Activated CD8-positive, alpha-beta memory T cell treated with anti-CD3 and anti-CD28 coated beads, Interleukin-2, amount 50 U/mL, for 4 hours (primary cell): ENCODE data around the gene SMIM44.

Experiments
- DNase-seq: peaks from one replicate; pipeline ENCODE4 v3.0.0-alpha.2; 2020

SMIM44 gene

DNA sequence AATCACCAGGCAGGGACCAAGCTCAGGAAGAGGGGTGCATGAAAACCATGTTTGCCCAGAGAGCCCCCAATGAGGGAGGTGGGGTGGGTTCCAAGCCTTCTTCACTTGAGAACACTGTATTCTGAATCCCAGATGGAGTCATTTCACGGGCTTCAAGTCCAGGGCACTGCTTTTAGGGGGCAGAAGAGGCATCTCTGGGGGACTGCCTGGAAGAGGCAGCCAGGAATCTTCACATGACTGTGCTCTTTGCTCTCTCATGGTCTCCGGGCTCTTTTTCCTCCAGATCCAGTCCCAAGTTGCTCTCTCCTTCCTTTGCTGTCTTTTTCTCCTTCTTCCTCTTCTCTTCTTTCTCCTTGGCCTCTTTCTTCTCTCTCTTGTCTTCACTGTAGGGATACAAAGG, 8.6 kb downstream of the SMIM44 start:
- no peak for DNase-seq

DNA sequence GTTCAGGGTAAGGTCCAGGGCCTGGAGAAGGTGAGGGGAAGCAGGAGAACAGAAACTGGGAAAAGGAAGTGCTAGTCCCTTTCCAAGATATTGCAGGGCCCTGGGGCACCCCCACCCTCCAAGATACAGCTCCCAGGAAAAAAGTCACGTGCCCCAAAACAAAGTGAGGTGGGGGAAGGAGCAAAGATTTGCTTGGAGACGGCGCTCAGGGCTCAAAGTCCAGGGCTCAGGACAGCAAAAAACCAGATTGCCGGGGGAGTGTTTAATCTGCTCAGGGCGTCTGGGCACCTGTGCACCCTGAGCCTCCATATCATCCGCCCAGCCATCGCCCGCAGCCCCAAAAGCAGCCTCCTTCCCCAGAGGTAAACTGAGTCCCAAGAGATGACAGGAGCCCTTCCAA, 9.2 kb downstream of the SMIM44 start:
- DNase-seq, result no peak

- peak; percentile 46 for DNase-seq
Observed at GRCh38 chr19:3471954-3472655, 11.1 kb downstream of the SMIM44 start.

DNA sequence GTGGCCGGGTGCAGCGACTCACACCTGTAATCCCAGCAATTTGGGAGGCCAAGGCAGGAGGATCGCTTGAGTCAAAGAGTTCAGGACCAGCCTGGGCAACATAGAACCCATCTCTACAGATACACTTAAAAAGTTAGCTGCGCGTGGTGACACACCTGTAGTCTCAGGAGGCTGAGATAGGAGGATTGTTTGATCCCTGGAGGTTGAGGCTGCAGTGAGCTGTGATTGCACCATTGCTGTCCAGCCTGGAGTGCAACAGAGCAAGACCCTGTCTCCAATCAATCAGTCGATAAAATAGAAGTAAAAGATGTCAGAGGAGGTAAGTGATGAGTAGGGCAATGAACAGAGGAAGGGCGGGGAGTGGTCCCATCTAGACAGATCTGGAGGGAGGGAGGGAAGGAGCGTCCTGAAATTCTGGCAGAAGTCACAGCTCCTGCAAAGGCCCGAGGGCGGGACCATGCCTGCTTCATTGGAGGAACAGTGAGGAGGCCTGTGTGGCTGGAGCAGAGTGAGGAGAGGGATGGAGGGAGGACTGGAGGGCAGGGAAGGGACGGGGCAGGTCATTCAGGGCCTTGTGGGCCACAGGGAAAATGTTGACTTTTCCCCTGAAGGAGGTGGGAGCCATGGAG, 12.6 kb downstream of the SMIM44 start:
- no peak for DNase-seq

- no peak for DNase-seq
Observed at GRCh38 chr19:3469638-3470499, 13.4 kb downstream of the SMIM44 start.

DNA sequence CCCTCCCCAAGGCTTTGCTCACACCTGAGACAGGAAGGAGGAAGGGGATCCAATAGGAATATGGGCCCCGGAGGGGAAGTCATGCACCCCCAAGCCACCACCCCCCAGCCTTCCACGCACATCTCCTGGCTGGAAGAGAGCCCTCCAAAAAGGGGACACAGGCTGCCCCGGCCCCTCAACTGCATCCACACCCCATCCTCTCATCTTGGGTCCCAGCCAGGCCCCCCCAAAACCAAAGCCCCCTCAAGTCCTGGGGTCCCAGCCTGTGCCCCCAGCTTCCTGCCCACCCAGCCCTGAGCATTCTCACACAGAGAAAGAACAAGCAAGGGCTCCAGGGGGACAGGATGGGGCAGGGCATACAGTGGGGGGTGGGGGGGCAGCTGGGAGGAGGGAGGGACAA, 15.0 kb downstream of the SMIM44 start:
- DNase-seq, result no peak

DNA sequence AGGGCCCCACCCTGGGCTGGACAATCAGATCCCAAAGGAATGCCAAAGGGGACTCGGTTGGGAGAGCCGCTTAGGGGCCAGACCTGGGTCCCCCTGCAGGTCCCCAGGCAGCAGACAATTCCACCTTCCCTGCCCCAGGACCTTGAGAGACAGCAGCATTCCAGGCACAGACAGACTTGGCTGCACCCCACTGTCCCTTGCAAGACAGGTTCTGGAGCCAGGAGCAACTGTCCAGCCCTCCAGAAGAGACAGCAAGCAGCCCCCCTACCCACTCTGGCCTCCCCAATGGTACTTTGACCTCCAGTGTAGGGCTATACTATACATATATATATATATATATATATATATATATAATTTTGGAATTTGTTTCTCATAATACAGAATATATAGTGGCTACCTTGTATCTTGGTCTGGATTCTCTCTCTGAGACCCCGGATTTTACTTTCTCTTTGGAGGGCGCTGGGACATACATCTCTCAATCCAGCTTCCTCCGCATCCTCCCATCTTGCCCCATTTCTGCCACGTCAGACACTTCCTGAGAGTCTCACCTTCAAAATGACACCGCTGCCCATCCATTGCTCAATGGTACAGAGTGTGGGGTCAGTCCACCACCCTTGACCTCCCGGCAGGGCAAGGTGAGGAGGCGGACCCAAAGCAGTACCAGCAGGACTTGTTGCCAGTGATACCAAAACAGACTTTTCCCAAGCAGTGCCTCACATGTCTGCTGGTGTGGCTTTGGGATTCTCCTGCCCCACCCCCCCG, 15.6 kb downstream of the SMIM44 start:
- no peak for DNase-seq

- DNase-seq, result no peak
Observed at GRCh38 chr19:3466635-3467034, 16.6 kb downstream of the SMIM44 start.

DNA sequence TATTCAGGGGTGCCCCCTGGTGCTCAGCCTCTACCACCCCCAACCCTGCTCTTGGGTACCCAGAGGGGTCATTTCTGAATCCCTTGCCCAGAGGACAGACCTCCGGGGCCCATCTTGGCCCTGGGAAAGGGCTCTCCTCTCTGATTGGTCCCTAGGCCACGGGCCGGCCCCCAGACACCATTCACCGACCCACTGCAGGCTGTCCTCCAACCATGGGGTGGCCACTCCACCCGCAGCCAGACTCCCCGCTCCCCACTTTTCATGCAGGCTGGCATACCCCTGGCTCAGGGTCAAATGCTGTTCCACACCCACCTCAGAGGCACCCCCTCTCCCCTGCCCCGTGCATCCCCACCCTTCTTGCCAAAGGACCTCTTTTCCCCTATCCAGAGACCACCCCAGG, 17.7 kb downstream of the SMIM44 start:
- no peak for DNase-seq

DNA sequence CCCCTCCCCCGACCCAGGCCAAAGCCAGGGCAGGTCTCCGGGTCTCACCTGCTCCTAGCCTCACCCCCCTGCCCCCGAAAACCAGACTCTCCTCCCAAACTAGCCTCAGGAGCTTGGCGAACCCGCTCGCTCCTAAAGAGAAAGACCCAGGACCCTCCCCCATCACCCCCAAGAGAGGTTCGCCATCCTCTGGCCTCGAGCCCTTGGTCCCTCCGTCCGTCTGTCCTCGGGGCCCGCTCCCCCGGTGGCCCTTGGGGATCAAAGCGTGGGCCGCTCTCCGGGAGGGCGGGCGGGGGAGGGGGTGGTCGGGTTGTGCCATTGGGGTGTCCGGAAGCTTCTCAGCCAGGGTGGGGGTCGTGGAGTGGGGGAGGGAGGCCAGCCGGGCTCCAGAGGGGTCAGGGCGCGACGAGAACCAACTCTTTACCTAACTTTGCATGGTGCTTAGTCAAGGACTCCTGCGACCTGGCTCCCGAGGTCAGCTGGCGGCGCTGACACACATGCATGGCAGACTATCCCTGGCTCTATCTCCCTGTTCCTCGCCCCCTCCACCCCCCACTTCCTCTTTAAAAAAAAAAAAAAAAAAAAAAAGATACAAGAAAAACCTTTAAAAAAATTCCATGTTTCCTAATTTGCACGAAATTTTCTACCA, 18.5 kb downstream of the SMIM44 start:
- no peak for DNase-seq

GRCh38 chr19:3463714-3464586, 19.3 kb downstream of the SMIM44 start:
- no peak for DNase-seq

GRCh38 chr19:3462991-3463713, 20.1 kb downstream of the SMIM44 start:
- DNase-seq, result no peak

DNA sequence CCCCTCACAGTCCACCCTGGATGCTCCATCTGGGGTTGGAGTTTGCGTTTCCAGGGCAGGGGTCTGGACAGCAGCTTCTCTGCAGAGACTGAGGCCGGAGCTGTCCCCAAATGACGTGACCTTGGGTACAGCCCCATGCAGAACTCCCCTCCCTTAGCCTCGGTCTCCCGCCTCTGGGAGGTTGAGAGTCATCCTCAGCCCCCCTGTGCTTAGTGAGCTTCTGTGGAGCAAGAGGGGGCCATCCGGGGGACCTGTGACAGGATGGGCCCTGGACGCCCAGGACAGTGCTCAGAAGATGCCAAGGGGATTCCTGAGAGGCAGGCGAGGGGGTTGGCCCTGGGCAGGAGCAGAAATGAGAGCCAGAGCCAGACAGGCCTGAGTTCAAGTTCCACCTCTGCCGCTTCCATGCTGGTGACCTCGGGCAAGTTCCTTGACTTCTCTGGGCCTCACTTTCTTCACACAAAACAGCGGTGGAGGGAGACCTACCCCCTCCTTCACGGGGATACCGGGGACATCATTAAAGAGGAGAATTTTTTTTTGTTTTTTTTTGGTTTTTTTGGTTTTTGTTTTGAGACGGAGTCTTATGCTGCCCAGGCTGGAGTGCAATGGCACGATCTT, 23.2 kb downstream of the SMIM44 start:
- no peak for DNase-seq

DNA sequence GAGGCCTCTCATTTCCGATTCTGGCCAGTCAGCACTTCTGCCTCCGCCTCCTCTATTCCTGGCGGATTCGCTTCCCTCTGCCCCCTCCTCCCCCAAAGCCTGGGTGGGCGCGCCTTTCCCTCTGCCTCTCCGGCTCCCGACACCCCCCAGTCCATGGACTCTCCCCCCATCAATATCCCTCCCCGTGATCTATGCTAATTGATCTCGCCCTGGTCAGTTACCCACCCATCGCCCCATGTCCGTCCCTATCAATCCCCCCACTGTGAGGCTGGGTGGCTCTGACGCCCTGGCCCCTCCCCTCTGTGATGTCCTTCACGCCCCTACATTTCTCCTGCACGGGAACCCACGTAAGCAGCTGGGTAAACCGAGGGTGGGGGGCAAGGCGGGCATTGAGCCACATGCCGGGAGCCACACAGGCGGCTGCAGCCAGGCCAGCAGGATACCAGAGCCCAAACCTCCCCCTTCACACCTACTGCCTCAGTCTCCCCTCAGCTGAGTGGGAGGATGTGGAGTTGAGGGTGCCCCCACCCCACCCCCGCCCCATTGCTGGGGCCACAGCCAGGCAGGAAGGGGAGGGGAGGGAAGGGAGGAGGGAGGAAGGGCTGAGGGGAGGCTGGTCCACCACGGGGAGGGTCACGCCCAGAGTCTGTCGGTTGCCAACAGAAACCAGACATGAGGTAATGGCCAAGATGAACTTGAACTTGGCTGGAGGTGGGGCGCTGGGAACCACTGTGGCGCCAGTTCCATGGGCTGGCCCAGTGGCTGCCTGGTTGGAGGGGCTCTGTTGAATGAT, 24.0 kb downstream of the SMIM44 start:
- DNase-seq, result no peak

DNA sequence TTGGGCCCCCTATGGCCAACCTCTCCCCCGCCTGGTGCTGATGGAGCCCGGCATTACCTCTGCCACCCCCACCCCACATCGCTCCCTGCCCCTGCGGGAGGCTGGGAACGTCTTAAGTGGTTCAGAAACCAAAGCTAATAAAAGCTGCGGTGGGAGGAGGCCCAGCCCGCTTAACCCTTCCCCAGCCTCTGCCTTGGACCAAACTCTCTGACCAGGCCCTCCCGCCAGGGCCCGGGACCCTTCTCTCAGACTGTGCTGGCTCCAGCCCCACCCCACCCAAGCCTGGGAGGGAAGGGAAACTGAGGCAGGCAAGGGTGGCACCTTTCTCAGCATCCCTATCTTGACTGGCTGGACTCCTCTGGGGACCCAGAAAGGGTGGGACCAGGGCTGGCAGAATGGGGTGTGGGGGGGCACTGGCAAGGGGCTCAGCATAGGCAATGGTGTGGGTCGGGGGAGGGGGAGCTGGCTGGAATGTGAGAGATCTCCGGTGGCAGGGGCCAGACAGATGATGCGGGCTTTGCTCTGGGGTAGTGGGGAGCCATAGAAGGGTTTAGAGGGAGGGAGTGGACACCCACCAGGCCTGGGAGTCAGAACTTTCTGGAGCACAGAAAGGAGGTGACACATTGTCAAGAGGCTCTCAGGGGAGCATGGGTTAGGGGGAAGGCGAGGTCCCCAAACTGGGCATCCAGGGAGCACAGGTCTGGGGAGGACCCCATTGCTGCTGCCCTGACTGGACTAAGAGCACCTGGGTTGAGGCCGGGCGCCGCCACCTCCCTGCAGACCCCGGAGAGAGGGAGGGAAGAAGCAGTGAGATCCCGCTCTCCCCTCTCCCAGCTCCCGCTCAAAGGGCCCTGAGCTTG, 24.8 kb downstream of the SMIM44 start:
- DNase-seq, result no peak

GRCh38 chr19:3457528-3458228, 25.6 kb downstream of the SMIM44 start:
- no peak for DNase-seq

GRCh38 chr19:3456925-3457527, 26.2 kb downstream of the SMIM44 start:
- no peak for DNase-seq
